Peyer's patch (tissue), 4 donors: Measurements from ENCODE around the gene WDFY4.

Experiments used
- POLR2A ChIP-seq, 2 donors: fragments of 450-650 bp; IDR thresholded peaks; one replicate each; pipeline ENCODE4 v1.5.1; 2017; ENCODE audit warnings: antibody characterized with exemption in 2 of 2, mild to moderate bottlenecking in 2 of 2, moderate library complexity in 2 of 2
- TF ChIP-seq, protein P1 (sequence below), 6 experiments: fragments of 450-650 bp in 4 of 6; fragments of 200-600 bp in 2 of 6; sonication (generic) in 1 of 6; IDR thresholded peaks; one replicate each; pipeline ENCODE4 v1.5.1; 2017 to 2019; ENCODE audit warnings: antibody characterized with exemption in 6 of 6, mild to moderate bottlenecking in 3 of 6, moderate library complexity in 1 of 6

DNA sequence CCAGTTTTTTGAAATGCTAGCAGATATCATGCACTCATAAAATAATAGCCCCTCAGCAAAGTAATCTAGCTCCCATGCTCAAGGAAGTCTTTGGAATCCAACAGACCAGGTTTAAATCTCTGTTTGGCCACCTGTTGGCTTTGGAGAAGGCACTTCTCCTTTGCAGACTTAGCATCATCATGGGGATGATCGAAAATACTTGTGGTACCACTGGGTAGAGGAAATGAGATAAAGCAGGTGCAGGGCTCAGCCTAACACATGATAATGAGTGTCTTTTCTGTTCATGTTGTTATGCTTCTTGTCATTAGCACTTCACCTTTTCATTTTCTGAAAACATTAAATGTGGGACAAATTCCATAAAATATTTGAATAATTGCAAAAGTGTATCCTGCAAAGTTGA, 187.6 kb downstream of the WDFY4 start:
- TF ChIP-seq, protein P1, sequence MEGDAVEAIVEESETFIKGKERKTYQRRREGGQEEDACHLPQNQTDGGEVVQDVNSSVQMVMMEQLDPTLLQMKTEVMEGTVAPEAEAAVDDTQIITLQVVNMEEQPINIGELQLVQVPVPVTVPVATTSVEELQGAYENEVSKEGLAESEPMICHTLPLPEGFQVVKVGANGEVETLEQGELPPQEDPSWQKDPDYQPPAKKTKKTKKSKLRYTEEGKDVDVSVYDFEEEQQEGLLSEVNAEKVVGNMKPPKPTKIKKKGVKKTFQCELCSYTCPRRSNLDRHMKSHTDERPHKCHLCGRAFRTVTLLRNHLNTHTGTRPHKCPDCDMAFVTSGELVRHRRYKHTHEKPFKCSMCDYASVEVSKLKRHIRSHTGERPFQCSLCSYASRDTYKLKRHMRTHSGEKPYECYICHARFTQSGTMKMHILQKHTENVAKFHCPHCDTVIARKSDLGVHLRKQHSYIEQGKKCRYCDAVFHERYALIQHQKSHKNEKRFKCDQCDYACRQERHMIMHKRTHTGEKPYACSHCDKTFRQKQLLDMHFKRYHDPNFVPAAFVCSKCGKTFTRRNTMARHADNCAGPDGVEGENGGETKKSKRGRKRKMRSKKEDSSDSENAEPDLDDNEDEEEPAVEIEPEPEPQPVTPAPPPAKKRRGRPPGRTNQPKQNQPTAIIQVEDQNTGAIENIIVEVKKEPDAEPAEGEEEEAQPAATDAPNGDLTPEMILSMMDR (IDR thresholded peaks at IDR 0.05), result no peak
- TF ChIP-seq POLR2A (IDR thresholded peaks at IDR 0.05), result no peak
